Bronchial epithelial cell (primary cell): ENCODE measurements around the gene EML1. TPM values are rescaled to one million over a fixed set of nuclear protein-coding genes. Genes with fewer than 3 reads are reported as not detected.

Source experiments
- DNase-seq: peaks from one replicate; pipeline ENCODE4 v3.0.0-alpha.2; 2010; ENCODE audit warnings: low read depth
- FAIRE-seq: peaks from 2 replicates; lab custom pipeline; 2011; peaks lifted over from hg19 to GRCh38; lab: Jason Lieb, UNC
- H3K27me3 ChIP-seq: 2 replicates; pipeline ENCODE4 v1.5.1; 2011; ENCODE audit warnings: low read length; ENCODE audit not compliant: control insufficient read depth, insufficient read depth
- H3K36me3 ChIP-seq: 2 replicates; pipeline ENCODE4 v1.5.1; 2011; ENCODE audit warnings: low read length; ENCODE audit not compliant: control insufficient read depth, insufficient read depth
- H3K4me3 ChIP-seq: 2 replicates; pipeline ENCODE4 v1.5.1; 2011; ENCODE audit warnings: mild to moderate bottlenecking, low read depth, low read length, control low read depth
- CTCF ChIP-seq: IDR thresholded peaks from 2 replicates; pipeline ENCODE4 v1.5.1; 2011; ENCODE audit warnings: mild to moderate bottlenecking, moderate library complexity, low read length, control low read depth, inconsistent platforms; ENCODE audit not compliant: insufficient read depth, severe bottlenecking
- total RNA-seq: library from RNA; depleted of rRNA; stranded (reverse); fragments of >200 nt; gene quantifications from 2 replicates; pipeline ENCODE4 v1.2.1, GENCODE V29; 2014

The EML1 gene
- total RNA-seq, 1 donor from 2014 or later: 1.8 TPM

DNA sequence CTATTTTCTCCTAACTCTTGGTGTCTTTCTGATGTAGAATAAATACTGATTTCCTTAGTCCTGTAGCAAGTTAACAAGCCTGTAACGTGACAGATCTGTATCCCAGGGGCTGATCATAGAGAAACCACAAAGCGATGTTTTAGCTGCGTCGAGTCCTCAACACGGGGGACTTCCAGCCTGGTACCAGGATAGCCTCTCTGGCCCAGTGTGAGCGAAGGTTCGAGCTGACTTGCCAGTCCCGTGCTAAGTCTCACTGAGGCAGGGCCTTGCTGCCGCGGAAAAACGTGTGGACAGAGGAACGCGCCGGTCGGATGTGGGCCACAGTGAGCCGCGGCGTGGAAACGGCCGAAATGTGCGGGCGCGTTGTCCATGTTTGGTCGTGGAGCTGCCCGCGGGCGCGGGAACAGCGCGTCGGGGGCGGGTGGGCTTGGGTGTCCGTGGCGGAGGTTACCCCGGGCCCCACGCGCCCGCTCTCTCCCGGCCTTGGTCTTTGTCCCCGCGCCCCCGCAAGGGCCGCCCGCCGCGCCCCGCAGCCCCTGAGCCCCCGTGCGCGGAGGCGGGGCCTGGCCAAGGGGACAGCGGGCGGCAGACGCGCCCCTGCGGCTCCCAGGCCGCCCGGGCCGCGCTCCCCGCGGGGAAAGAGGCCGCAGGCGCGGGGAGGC, 531 bp upstream of the EML1 start:
- no peak for FAIRE-seq
- H3K4me3 ChIP-seq: peak overlapping the region; percentile 34
- DNase-seq: peak; percentile 4
- TF ChIP-seq CTCF: no peak
- no peaks in the 10 kb centered on the region for H3K36me3 ChIP-seq
- H3K27me3 ChIP-seq: no peaks in the 10 kb centered on the region

DNA sequence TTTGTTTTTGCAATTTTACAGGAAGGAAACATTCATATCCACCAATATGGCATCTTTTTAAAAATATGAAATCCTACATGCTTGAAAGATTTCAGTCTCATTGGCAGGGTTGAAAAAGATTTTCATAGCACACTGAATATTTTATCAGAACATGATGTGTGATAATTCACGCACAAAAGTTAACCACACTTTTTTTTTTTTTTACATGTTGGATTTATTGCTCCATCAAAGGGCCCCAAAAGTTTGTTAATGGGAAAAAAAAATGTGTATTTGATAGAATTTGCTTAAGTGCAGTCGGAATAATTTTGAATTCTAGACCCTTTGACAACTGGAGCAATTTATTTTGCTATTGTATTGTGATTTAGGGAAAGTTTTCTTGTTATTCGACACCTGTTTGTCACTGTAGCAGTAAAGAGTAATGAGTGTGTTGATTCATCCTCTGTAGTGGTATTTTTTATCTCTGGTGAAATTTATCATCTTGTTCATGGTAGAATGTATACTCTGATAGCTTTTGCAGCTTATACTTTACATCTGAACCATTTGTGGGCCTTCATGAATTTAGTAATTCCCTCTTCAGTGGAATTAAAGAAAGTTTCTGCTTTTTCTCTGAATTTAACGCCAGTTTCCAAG, 1.1 kb downstream of the EML1 start:
- no peak for TF ChIP-seq CTCF
- peak overlapping the region; percentile 34 for H3K4me3 ChIP-seq

DNA sequence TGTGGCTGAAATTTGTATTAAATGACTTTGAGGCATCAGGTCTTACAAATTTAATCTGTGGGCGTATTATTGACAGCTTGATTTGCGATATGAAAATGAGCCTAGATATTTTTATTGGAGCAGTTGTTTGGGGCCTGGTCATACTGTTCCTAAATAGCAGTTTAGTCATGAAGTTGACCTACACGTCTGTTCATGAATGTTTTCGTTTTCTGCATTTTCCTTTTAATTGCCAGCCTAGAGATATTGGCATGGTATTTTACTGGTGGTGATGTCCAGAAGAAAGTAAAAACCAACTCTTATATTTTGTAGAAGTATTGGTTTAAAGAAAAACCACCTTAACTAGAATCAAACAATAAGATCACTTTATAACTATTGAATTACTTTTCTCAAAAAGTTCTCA, 1.8 kb downstream of the EML1 start:
- H3K27me3 ChIP-seq: no peaks in the 10 kb centered on the region
- no peak for FAIRE-seq
- DNase-seq: no peak
- no peaks in the 10 kb centered on the region for H3K36me3 ChIP-seq
- H3K4me3 ChIP-seq: no peak overlapping the region
- no peak for TF ChIP-seq CTCF

More for the DNA sequence above, 1.1 kb downstream of the EML1 start:
- no peaks in the 10 kb centered on the region for H3K27me3 ChIP-seq
- no peak for DNase-seq
- FAIRE-seq: no peak
- H3K36me3 ChIP-seq: no peaks in the 10 kb centered on the region

DNA sequence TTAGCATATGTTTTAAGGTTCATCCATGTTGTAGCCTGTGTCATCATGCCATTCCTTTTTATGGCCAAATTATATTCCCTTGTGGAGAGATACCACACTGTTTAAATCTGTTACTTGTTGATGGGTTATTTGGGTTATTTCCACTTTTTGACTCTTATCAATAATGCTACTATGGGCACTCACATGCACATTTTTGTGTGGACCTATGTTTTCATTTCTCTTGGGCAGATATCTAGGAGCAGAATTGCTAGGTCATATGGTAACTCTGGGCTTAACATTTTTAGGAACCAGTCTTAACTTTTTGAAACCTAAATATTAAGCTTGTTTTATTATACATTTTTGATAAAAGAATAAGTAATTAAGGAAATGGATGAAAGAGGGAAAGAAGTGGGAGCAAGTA, 4.0 kb downstream of the EML1 start:
- no peak for FAIRE-seq

GRCh38 chr14:99800781-99801180, 7.6 kb downstream of the EML1 start:
- DNase-seq (no peak), FAIRE-seq (no peak)
- Histone ChIP-seq H3K27me3 (no peaks in the 10 kb centered on the region), H3K36me3 (no peaks in the 10 kb centered on the region), H3K4me3 (no peak overlapping the region)
- TF ChIP-seq CTCF: no peak

More for the DNA sequence above, 4.0 kb downstream of the EML1 start:
- DNase-seq: no peak
- Histone ChIP-seq H3K27me3 (no peaks in the 10 kb centered on the region), H3K4me3 (no peak overlapping the region), H3K36me3 (no peaks in the 10 kb centered on the region)
- TF ChIP-seq CTCF: no peak
